Nephron (organoid): ENCODE data around the gene BACH2.

Source experiments
- H3K27ac Mint-ChIP-seq, 3 experiments: 2 replicates each; pipeline ENCODE4 v1.8.0; 2020; ENCODE audit warnings: mixed read lengths in 3 of 3, mild to moderate bottlenecking in 2 of 3, moderate library complexity in 1 of 3
- H3K27me3 Mint-ChIP-seq: 2 replicates; pipeline ENCODE4 v1.8.0; 2021; ENCODE audit warnings: low read depth, mild to moderate bottlenecking, moderate library complexity, mixed read lengths
- H3K36me3 Mint-ChIP-seq: 2 replicates; pipeline ENCODE4 v1.8.0; 2020; ENCODE audit warnings: low read depth, mixed read lengths
- H3K4me1 Mint-ChIP-seq: 2 replicates; pipeline ENCODE4 v1.8.0; 2020; ENCODE audit warnings: mixed read lengths
- H3K4me3 Mint-ChIP-seq, 3 experiments: 2 replicates each; pipeline ENCODE4 v1.8.0; 2020; ENCODE audit warnings: mild to moderate bottlenecking in 3 of 3, mixed read lengths in 3 of 3, moderate library complexity in 2 of 3
- H3K9me3 Mint-ChIP-seq: 2 replicates; pipeline ENCODE4 v1.8.0; 2020; ENCODE audit warnings: mixed read lengths
- TF ChIP-seq, protein P1 (sequence below), 3 experiments: fragments of 200-600 bp; sonication (generic); IDR thresholded peaks; one replicate each; pipeline ENCODE4 v1.5.0; 2021; ENCODE audit warnings: antibody characterized with exemption in 3 of 3; ENCODE audit not compliant: unreplicated experiment in 3 of 3

BACH2 gene

DNA sequence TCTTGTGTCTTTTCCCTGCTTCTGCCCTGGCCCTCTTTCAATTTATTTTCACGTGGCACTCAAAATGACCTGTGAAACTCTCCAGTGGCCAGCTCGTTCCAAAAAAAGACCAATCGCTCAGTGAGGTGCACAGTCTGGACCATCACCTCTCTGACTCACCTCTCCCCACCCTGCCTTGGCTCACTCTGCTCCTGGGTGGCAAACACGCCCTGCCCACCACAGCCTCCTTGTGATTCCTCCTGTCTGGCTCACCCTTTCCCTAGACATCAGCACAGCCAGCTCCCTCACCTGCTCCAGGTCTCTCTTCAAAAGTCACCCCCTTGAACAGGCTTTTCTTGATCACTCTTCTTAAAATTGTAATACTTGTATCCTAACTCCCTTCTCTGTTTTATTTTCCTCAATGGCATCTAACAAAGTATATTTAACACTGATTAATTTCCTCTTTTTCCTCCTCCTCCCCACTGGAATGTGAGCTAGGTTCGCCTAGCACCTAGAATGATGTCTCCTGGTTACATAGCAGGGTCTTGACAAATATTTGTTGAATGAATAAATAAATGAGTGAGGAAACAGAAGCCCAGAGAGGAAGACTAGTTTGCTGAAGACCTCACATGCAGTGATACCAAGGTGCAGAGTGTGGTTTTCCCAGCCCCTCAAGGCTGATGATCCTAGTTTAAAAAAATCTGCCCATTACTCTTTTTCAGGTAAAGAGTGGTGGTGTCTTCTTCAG is 293.4 kb downstream of the BACH2 start:
- peaks cover 11% of the 10 kb centered on the region for H3K36me3 Mint-ChIP-seq
- H3K4me3 Mint-ChIP-seq = no peak overlapping the region
- H3K27ac Mint-ChIP-seq = no peak overlapping the region
- H3K27me3 Mint-ChIP-seq = no peaks in the 10 kb centered on the region
- H3K4me1 Mint-ChIP-seq = peaks cover 6% of the 10 kb centered on the region
- TF ChIP-seq, protein P1, sequence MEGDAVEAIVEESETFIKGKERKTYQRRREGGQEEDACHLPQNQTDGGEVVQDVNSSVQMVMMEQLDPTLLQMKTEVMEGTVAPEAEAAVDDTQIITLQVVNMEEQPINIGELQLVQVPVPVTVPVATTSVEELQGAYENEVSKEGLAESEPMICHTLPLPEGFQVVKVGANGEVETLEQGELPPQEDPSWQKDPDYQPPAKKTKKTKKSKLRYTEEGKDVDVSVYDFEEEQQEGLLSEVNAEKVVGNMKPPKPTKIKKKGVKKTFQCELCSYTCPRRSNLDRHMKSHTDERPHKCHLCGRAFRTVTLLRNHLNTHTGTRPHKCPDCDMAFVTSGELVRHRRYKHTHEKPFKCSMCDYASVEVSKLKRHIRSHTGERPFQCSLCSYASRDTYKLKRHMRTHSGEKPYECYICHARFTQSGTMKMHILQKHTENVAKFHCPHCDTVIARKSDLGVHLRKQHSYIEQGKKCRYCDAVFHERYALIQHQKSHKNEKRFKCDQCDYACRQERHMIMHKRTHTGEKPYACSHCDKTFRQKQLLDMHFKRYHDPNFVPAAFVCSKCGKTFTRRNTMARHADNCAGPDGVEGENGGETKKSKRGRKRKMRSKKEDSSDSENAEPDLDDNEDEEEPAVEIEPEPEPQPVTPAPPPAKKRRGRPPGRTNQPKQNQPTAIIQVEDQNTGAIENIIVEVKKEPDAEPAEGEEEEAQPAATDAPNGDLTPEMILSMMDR (IDR thresholded peaks at IDR 0.05; ENCODE audit: unreplicated experiment in 3 of 3) = no peak
- peaks cover 4% of the 10 kb centered on the region for H3K9me3 Mint-ChIP-seq

DNA sequence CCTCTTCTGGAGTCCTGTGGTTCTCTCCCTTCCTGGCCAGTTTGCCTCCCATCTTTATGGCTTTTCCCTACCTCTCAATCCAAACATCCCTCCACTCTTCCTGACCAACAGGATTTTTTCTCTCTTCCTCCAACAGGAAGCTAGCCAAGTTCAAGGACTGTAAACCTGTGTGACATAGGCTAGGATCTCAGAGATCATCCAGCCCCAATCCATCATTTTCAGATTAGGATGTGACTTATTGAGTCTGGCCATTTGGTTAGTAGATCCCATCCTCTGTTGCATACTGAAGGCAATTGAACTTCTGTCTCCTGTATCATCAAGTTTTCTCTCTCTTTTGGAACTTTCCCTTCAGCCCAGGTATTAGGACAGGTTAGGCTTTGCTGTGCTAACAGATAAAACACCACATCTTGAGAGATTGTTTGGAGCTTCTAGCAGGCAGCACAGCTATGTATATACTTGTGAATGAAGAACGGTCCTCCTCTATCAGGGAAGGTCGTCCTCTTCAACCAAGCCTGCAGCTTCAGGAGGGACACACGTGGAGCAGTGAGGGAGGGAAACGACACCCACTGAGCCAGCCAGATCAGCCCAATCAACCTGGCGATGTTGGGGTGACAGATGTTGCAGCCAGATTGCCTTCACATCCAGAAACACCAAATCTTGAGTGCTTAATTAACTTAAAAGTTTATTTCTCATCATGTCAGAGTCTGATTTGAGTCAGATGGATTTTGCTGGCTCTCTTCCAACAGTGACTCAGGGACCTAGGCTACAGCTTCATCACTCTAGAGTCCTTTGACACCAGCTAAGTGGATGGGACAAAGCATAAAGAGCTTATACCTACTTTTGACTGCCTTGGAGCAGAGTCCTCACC is 295.5 kb downstream of the BACH2 start:
- Mint-ChIP-seq H3K4me3 (no peak overlapping the region), H3K36me3 (peaks cover 13% of the 10 kb centered on the region), H3K9me3 (no peaks in the 10 kb centered on the region), H3K4me1 (peaks cover 18% of the 10 kb centered on the region), H3K27me3 (no peaks in the 10 kb centered on the region), H3K27ac (no peak overlapping the region)
- TF ChIP-seq, protein P1 (IDR thresholded peaks at IDR 0.05; ENCODE audit: unreplicated experiment in 3 of 3) = no peak

DNA sequence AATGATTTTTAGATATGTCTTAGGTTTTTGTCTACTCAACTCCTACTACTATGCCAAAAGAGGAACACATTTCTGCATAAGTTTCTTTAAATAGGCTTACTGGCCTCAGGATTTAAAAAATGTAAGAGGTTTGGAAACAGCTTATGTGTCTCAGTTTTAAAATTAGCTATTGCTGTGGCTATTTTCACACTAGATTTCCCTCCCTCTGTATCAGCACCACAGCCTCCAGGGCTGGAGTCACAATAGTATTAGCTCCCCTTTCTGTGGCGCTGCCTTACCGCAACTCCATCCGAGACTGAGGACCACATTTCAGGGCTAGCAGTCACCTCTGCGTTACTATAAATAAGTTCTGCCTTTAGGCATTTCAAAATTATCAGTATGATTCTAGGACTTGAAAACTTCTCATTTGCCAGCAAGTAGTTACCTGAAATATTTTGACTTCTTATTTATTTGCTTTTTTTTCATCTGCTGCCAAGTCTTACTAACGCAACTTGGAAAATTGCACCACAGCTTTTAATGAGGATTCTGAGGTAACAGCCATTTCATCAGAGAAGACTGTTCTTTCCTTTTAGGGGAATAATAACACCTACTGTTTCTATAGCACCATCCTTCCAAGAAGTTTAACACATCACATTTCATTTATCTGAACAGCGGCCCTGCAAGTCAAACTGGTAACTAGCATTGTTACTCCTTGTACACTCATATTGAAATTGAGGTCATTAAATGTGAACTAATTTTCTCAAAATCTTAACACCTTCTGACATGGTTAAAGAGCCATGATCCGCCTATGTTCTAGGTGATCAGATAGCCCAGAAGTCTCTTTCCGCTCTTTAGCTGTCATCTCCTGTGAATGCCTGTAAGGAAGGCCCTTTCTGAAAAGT is 296.5 kb downstream of the BACH2 start:
- Mint-ChIP-seq H3K27me3 (no peaks in the 10 kb centered on the region), H3K27ac (peak overlapping the region in 1 of 3 experiments; percentile 43), H3K36me3 (peaks cover 15% of the 10 kb centered on the region), H3K9me3 (no peaks in the 10 kb centered on the region), H3K4me3 (no peak overlapping the region), H3K4me1 (peaks cover 18% of the 10 kb centered on the region)
- TF ChIP-seq, protein P1 (IDR thresholded peaks at IDR 0.05; ENCODE audit: unreplicated experiment in 3 of 3) = no peak

DNA sequence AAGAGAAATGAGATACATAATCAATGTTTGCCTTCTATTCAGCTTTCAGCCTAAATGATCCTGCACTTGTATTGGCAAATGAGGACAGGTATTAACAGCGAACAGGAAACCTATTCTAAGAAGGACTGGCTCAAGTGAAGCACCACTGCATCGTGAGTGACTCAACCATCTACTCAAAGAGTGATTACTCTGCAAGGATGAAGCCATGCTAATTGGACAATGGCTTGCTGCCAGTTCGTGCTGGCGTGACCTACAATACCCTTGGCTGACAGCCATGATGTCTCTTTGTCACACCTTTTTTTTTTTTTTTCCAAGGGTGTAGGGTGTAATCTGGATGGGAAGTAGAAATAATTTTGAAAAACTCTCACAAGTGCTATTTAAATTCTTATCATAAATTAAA is 297.5 kb downstream of the BACH2 start:
- Mint-ChIP-seq H3K27ac (no peak overlapping the region), H3K4me3 (no peak overlapping the region), H3K9me3 (no peaks in the 10 kb centered on the region), H3K27me3 (no peaks in the 10 kb centered on the region), H3K4me1 (peaks cover 18% of the 10 kb centered on the region), H3K36me3 (peaks cover 16% of the 10 kb centered on the region)
- TF ChIP-seq, protein P1 (IDR thresholded peaks at IDR 0.05; ENCODE audit: unreplicated experiment in 3 of 3) = no peak

DNA sequence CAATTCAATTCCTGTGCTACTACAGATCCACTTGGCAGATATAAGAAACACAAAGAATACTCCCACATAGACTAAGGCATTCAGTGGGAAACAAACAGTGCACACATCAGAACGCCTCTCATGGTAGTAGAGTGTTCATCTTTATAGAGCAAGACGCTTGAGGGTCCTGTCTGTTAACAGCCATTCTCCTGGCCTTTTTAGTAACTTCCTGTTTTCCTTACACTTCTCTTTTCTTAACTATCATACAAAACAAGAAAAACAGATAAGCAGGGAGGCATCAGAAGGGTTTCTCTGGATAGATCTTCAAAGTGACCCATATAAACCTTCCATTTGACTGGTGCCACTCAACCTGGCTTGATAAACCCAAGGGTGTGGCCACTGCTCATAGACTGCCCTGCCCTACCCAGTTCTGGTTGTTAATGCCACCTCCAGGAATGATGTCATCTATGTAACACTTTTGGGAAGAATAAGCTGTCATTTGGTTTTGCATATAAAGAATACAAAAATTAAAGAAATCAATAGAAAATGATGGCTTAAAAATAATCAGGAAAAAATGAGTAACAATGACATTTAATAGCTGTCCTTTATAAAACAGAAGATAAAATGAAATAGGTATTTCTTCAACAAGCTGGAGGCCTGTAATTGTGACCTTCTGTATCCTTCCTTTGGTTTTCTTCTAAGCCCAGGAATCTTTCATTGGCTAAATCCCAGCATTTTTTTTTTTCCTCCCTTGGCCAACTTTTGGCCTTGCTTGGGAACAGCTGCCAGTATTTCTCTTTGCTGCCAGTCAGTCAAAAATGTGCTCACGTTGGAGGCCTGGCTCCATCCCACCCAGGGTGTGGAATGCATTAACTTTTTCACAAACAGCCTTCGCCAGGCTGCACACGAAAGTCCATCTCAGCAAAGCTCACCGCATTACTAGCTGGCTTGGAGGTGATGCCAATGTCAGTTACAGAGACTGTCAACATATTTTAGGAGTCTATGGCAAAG is 298.9 kb downstream of the BACH2 start:
- Mint-ChIP-seq H3K36me3 (peaks cover 18% of the 10 kb centered on the region), H3K4me3 (no peak overlapping the region), H3K9me3 (no peaks in the 10 kb centered on the region), H3K27ac (peak overlapping the region in 1 of 3 experiments; percentile 26), H3K4me1 (peaks cover 18% of the 10 kb centered on the region), H3K27me3 (no peaks in the 10 kb centered on the region)
- TF ChIP-seq, protein P1 (IDR thresholded peaks at IDR 0.05; ENCODE audit: unreplicated experiment in 3 of 3) = no peak
